GM19239 (cell line): ENCODE measurements around the gene OCSTAMP.

Experiments used
- DNase-seq: peaks from one replicate; pipeline ENCODE4 v3.0.0; 2011; ENCODE audit warnings: low spot score; ENCODE audit not compliant: insufficient read length
- FAIRE-seq: peaks from 2 replicates; lab custom pipeline; 2011; peaks lifted over from hg19 to GRCh38; lab: Jason Lieb, UNC

Gene OCSTAMP

GRCh38 chr20:46550461-46550860 lies at the start of gene OCSTAMP:
OCSTAMP (minus strand) TSS chr20:46550654; CDS start chr20:46550560, 94 bp downstream.
- no peak for FAIRE-seq
- DNase-seq = no peak

- FAIRE-seq (no peak), DNase-seq (no peak)
Measured at GRCh38 chr20:46599227-46599987, 49.0 kb upstream of the OCSTAMP start.

GRCh38 chr20:46595933-46596332 lies 45.5 kb upstream of the OCSTAMP start:
- FAIRE-seq = no peak
- no peak for DNase-seq

GRCh38 chr20:46594725-46595124 lies 44.3 kb upstream of the OCSTAMP start:
- DNase-seq = no peak

GRCh38 chr20:46592580-46593362 lies 42.3 kb upstream of the OCSTAMP start:
- peak; percentile 20 for DNase-seq
- FAIRE-seq = no peak

More at GRCh38 chr20:46594725-46595124, 44.3 kb upstream of the OCSTAMP start:
- no peak for FAIRE-seq

GRCh38 chr20:46590443-46590842 lies 40.0 kb upstream of the OCSTAMP start:
- no peak for FAIRE-seq
- no peak for DNase-seq

GRCh38 chr20:46588532-46589511 lies 38.4 kb upstream of the OCSTAMP start:
- FAIRE-seq = no peak
- no peak for DNase-seq

GRCh38 chr20:46587986-46588385 lies 37.5 kb upstream of the OCSTAMP start:
- no peak for DNase-seq
- FAIRE-seq = no peak

GRCh38 chr20:46586724-46587123 lies 36.3 kb upstream of the OCSTAMP start:
- DNase-seq (no peak), FAIRE-seq (no peak)

GRCh38 chr20:46584508-46584907 lies 34.1 kb upstream of the OCSTAMP start:
- FAIRE-seq = no peak
- DNase-seq = no peak

GRCh38 chr20:46583411-46584214 lies 33.2 kb upstream of the OCSTAMP start:
- DNase-seq (no peak), FAIRE-seq (no peak)

GRCh38 chr20:46582648-46583047 lies 32.2 kb upstream of the OCSTAMP start:
- FAIRE-seq (no peak), DNase-seq (no peak)

GRCh38 chr20:46581391-46581790 lies 30.9 kb upstream of the OCSTAMP start:
- DNase-seq = no peak
- FAIRE-seq = no peak

GRCh38 chr20:46580613-46581205 lies 30.3 kb upstream of the OCSTAMP start:
- FAIRE-seq = no peak
- no peak for DNase-seq

GRCh38 chr20:46578745-46579144 lies 28.3 kb upstream of the OCSTAMP start:
- no peak for FAIRE-seq

GRCh38 chr20:46576774-46577395 lies 26.4 kb upstream of the OCSTAMP start:
- FAIRE-seq = no peak
- no peak for DNase-seq

More at GRCh38 chr20:46578745-46579144, 28.3 kb upstream of the OCSTAMP start:
- no peak for DNase-seq

- no peak for FAIRE-seq
- DNase-seq = no peak
Measured at GRCh38 chr20:46575937-46576461, 25.5 kb upstream of the OCSTAMP start.

GRCh38 chr20:46575394-46575793 lies 24.9 kb upstream of the OCSTAMP start:
- FAIRE-seq = no peak
- no peak for DNase-seq
